Hepatocyte (in vitro differentiated cells): Measurements from ENCODE around the gene UBE2L6.

Experiments
- CTCF ChIP-seq: fragments of 200-600 bp; sonication (generic); IDR thresholded peaks from 2 replicates; pipeline ENCODE4 v1.5.1; 2016; ENCODE audit warnings: antibody characterized with exemption, mild to moderate bottlenecking; ENCODE audit not compliant: poor library complexity
- EZH2 ChIP-seq: fragments of 200-600 bp; sonication (generic); IDR thresholded peaks from 2 replicates; pipeline ENCODE4 v1.6.1; 2016; ENCODE audit warnings: antibody characterized with exemption, mild to moderate bottlenecking, borderline replicate concordance

GRCh38 chr11:57567515-57568329, at the start of gene UBE2L6:
- TF ChIP-seq CTCF: no peak
- TF ChIP-seq EZH2: no peak
